WTC11 (cell line): ENCODE measurements around the gene WDR76. TPM values are rescaled to one million over a fixed set of nuclear protein-coding genes. Genes with fewer than 3 reads are reported as not detected.

ENCODE experiments used
- ATAC-seq: fragments of 200-7000 bp; cut with Tn5 transposase; 2 replicates; pipeline ENCODE4 v1.10.0; 2021; ENCODE audit warnings: mild to moderate bottlenecking, moderate library complexity
- Bru-seq: library from RNA; stranded (reverse); fragments of 400-500 nt; gene quantifications from one replicate; lab custom pipeline; 2021; lab: Mats Ljungman, UMichigan
- CTCF ChIA-PET: fragments of 300-600 bp; sonication (Branson Sonifier 250); formaldehyde crosslinking; loops from one replicate; lab custom pipeline; 2021; ENCODE audit warnings: antibody characterized with exemption; lab: Charles Lee
- POLR2A ChIA-PET: fragments of 350-600 bp; sonication (Branson Sonifier 250); formaldehyde crosslinking; loops from one replicate; lab custom pipeline; 2021; ENCODE audit warnings: antibody characterized with exemption; lab: Charles Lee
- DNase-seq: peaks from one replicate; pipeline ENCODE4 v3.0.0; 2021; ENCODE audit warnings: low spot score
- H3K27ac Mint-ChIP-seq: 2 replicates; pipeline ENCODE4 v1.8.0; 2021; ENCODE audit warnings: mixed read lengths
- H3K27me3 Mint-ChIP-seq: 2 replicates; pipeline ENCODE4 v1.8.0; 2021; ENCODE audit warnings: low read depth, mild to moderate bottlenecking, moderate library complexity, mixed read lengths
- H3K36me3 Mint-ChIP-seq: 2 replicates; pipeline ENCODE4 v1.8.0; 2021; ENCODE audit warnings: mixed read lengths
- H3K4me1 Mint-ChIP-seq: 2 replicates; pipeline ENCODE4 v1.8.0; 2022; ENCODE audit warnings: mixed read lengths
- H3K4me3 Mint-ChIP-seq: 2 replicates; pipeline ENCODE4 v1.8.0; 2021; ENCODE audit warnings: mild to moderate bottlenecking, moderate library complexity, mixed read lengths
- H3K9me3 Mint-ChIP-seq: 2 replicates; pipeline ENCODE4 v1.8.0; 2021; ENCODE audit warnings: mixed read lengths
- ELF4 ChIP-seq: sonication (generic); formaldehyde crosslinking; IDR thresholded peaks from 2 replicates; pipeline ENCODE4 v1.8.1; 2022; ENCODE audit warnings: low read depth, mild to moderate bottlenecking, moderate library complexity, missing genetic modification reagents
- ESRRA ChIP-seq: sonication (generic); formaldehyde crosslinking; IDR thresholded peaks from 2 replicates; pipeline ENCODE4 v1.8.1; 2022; ENCODE audit warnings: mild to moderate bottlenecking, missing genetic modification reagents, borderline replicate concordance
- FOXJ3 ChIP-seq: sonication (generic); formaldehyde crosslinking; IDR thresholded peaks from 2 replicates; pipeline ENCODE4 v1.9.0; 2021; ENCODE audit warnings: missing genetic modification reagents, mild to moderate bottlenecking, borderline replicate concordance
- FOXK1 ChIP-seq: sonication (generic); formaldehyde crosslinking; IDR thresholded peaks from 2 replicates; pipeline ENCODE4 v1.8.0; 2022; ENCODE audit warnings: mild to moderate bottlenecking, moderate library complexity, missing genetic modification reagents
- FOXP1 ChIP-seq: sonication (generic); formaldehyde crosslinking; IDR thresholded peaks from 2 replicates; pipeline ENCODE4 v1.8.0; 2022; ENCODE audit warnings: missing genetic modification reagents, mild to moderate bottlenecking, moderate library complexity, borderline replicate concordance
- HMGA2 ChIP-seq: fragments of 250-450 bp; sonication (Bioruptor Pico); IDR thresholded peaks from 2 replicates; pipeline ENCODE4 v1.4.0; 2021; ENCODE audit warnings: mild to moderate bottlenecking, moderate library complexity
- IRF1 ChIP-seq: sonication (generic); formaldehyde crosslinking; IDR thresholded peaks from 2 replicates; pipeline ENCODE4 v1.8.0; 2023; ENCODE audit warnings: missing genetic modification reagents
- JUN ChIP-seq: sonication (generic); formaldehyde crosslinking; IDR thresholded peaks from 2 replicates; pipeline ENCODE4 v1.8.0; 2023; ENCODE audit warnings: mild to moderate bottlenecking, missing genetic modification reagents
- MLX ChIP-seq: sonication (generic); formaldehyde crosslinking; IDR thresholded peaks from 2 replicates; pipeline ENCODE4 v1.8.1; 2023; ENCODE audit warnings: mild to moderate bottlenecking, missing genetic modification reagents, moderate library complexity
- NFYB ChIP-seq: sonication (generic); formaldehyde crosslinking; conservative IDR thresholded peaks from 2 replicates; pipeline ENCODE4 v1.8.0; 2022; ENCODE audit warnings: low read depth, missing genetic modification reagents
- NR1H2 ChIP-seq: sonication (generic); formaldehyde crosslinking; IDR thresholded peaks from 2 replicates; pipeline ENCODE4 v1.9.0; 2021; ENCODE audit warnings: mild to moderate bottlenecking, moderate library complexity, missing genetic modification reagents
- NR3C1 ChIP-seq: sonication (generic); formaldehyde crosslinking; conservative IDR thresholded peaks from 2 replicates; pipeline ENCODE4 v1.8.1; 2023; ENCODE audit warnings: low read depth, mild to moderate bottlenecking, missing genetic modification reagents
- PRRX2 ChIP-seq: fragments of 250-450 bp; sonication (Bioruptor Pico); IDR thresholded peaks from 2 replicates; pipeline ENCODE4 v1.8.0; 2021; ENCODE audit warnings: mild to moderate bottlenecking
- SOX15 ChIP-seq: fragments of 250-450 bp; sonication (Bioruptor Pico); IDR thresholded peaks from 2 replicates; pipeline ENCODE4 v1.9.0; 2021; ENCODE audit warnings: mild to moderate bottlenecking
- TEAD1 ChIP-seq: sonication (generic); formaldehyde crosslinking; IDR thresholded peaks from 2 replicates; pipeline ENCODE4 v1.8.0; 2022; ENCODE audit warnings: mild to moderate bottlenecking, missing genetic modification reagents
- USF1 ChIP-seq: sonication (generic); formaldehyde crosslinking; IDR thresholded peaks from 2 replicates; pipeline ENCODE4 v1.8.0; 2022; ENCODE audit warnings: mild to moderate bottlenecking, missing genetic modification reagents
- ZNF263 ChIP-seq: sonication (generic); formaldehyde crosslinking; IDR thresholded peaks from 2 replicates; pipeline ENCODE4 v1.8.1; 2022; ENCODE audit warnings: low read depth, mild to moderate bottlenecking, moderate library complexity, missing genetic modification reagents
- ZNF416 ChIP-seq: fragments of 250-450 bp; sonication (Bioruptor Pico); IDR thresholded peaks from 2 replicates; pipeline ENCODE4 v1.9.0; 2021; ENCODE audit warnings: mild to moderate bottlenecking, inconsistent platforms
- ZNF423 ChIP-seq: fragments of 250-450 bp; sonication (Bioruptor Pico); IDR thresholded peaks from 2 replicates; pipeline ENCODE4 v2.1.2; 2022; ENCODE audit warnings: mild to moderate bottlenecking, moderate library complexity
- ZNF671 ChIP-seq: fragments of 250-450 bp; sonication (Bioruptor Pico); IDR thresholded peaks from 2 replicates; pipeline ENCODE4 v1.8.0; 2021; ENCODE audit warnings: mild to moderate bottlenecking
- long read RNA-seq, 3 experiments: library from RNA in 1 of 3; library from capped mRNA in 1 of 3; library from polyadenylated mRNA in 1 of 3; unstranded in 2 of 3; stranded (forward) in 1 of 3; transcript quantifications; one replicate each; pipeline ENCODE4 v2.0.0, GENCODE V29; 2021
- total RNA-seq: library from RNA; stranded (reverse); gene quantifications from 3 replicates; pipeline ENCODE4 v1.2.3, GENCODE V29; 2021
- TF ChIP-seq, protein P1 (sequence below): sonication (generic); formaldehyde crosslinking; IDR thresholded peaks from 2 replicates; pipeline ENCODE4 v1.8.0; 2022; ENCODE audit warnings: missing genetic modification reagents
- TF ChIP-seq, protein P2 (sequence below): fragments of 250-450 bp; sonication (Bioruptor Pico); IDR thresholded peaks from 2 replicates; pipeline ENCODE4 v1.8.0; 2021; ENCODE audit warnings: mild to moderate bottlenecking
- TF ChIP-seq, protein P3 (sequence below): fragments of 250-450 bp; sonication (Bioruptor Pico); IDR thresholded peaks from 2 replicates; pipeline ENCODE4 v2.1.2; 2022; ENCODE audit warnings: mild to moderate bottlenecking, moderate library complexity
- TF ChIP-seq, protein P4 (sequence below): sonication (generic); formaldehyde crosslinking; IDR thresholded peaks from 2 replicates; pipeline ENCODE4 v1.8.0; 2023; ENCODE audit warnings: mild to moderate bottlenecking, missing genetic modification reagents

WDR76 gene
- total RNA-seq (13.4 to 16.2 TPM (median 16.0 TPM) in 3 replicates), Bru-seq, nascent RNA (percentile 62 among the genes with signal in this experiment)
- long read RNA-seq, experiment 1, transcript WDR76-202 (13 exons, 2,586 nt), result minor isoform, 5 of 65 reads
- long read RNA-seq, experiment 1, transcript WDR76-201 (13 exons, 3,978 nt), result major isoform, 49 of 65 reads
- long read RNA-seq, experiment 1, partial matches to known transcripts, result 6 of 65 reads
- long read RNA-seq, experiment 1, other reads (novel, unspliced or antisense), result 5 of 65 reads
- long read RNA-seq, experiment 2, transcript WDR76-201 (13 exons, 3,978 nt), result major isoform, 6 of 18 reads
- long read RNA-seq, experiment 2, partial matches to known transcripts, result 9 of 18 reads
- long read RNA-seq, experiment 2, other reads (novel, unspliced or antisense), result 2 of 18 reads
- long read RNA-seq, experiment 3, partial matches to known transcripts, result 0 of 3 reads
- long read RNA-seq, experiment 3, other reads (novel, unspliced or antisense), result 0 of 3 reads

DNA sequence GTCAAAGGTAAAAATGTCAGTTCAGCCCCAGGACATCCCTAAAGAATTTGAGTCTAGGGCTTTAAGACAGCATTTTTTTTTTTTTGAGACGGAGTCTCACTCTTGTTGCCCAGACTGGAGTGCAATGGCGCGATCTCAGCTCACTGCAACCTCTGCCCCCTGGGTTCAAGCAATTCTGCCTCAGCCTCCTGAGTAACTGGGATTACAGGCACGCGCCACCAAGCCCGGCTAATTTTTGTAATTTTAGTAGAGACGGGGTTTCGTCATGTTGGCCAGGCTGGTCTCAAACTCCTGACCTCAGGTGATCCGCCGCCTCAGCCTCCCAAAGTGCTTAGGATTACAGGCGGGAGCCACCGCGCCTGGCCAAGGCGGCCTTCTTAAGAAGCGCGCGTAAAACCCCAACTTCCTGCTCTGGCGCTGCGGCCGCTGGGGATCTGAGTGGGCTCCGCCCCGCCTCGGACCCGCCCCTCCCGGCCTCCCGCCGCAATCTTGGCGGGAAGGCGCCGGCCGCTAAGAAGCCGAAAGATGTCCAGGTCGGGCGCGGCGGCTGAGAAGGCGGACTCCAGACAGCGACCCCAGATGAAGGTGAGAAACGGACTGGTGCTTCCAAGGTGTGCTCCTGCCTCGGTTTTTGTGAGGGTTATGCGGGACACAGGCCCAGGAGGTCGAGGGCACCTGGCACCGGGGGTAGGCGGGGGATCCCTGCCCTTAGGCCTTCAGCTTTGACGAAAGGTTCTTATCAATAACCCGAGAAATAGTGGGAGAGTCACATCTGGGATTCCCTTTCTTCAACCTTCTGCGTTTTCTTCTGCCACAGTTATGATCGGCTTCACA is at the start of gene WDR76:
WDR76 (plus strand) TSS at position 495 of the 834 bp plus-strand sequence; CDS start at position 526, 31 bp downstream.
- Mint-ChIP-seq H3K27me3 (peaks cover 24% of the 10 kb centered on the region), H3K27ac (peak within 1 kb of the TSS; percentile 41; the same call in 1 of the 2 replicates), H3K4me3 (peak within 1 kb of the TSS; percentile 75), H3K36me3 (peaks cover 18% of the 10 kb centered on the region), H3K4me1 (peaks cover 12% of the 10 kb centered on the region), H3K9me3 (peaks cover 6% of the 10 kb centered on the region)
- DNase-seq (peak; percentile 84), ATAC-seq (peak; percentile 83)
- POLR2A ChIA-PET, result no interaction called here
- CTCF ChIA-PET, result interaction anchor here (1.3 to 2.7 kb wide), 3 partner anchors 45 to 55 kb away, joined by 3 to 9 read pairs (median 7); partner anchors contain the start of gene ELL3
- TF ChIP-seq NFYB (CRISPR knock-in tag) (no peak), ZNF416 (CRISPR knock-in tag) (no peak), IRF1 (no peak), FOXP1 (CRISPR knock-in tag) (peak; percentile 81; the same call in 1 of the 2 replicates), FOXK1 (no peak), MLX (no peak), PRRX2 (CRISPR knock-in tag) (0 out of 2 replicates have a peak, but pooled peaks have one; percentile 15), ZNF423 (CRISPR knock-in tag) (no peak), NR1H2 (no peak), HMGA2 (CRISPR knock-in tag) (no peak), ESRRA (CRISPR knock-in tag) (peak; percentile 53; the same call in 1 of the 2 replicates), ELF4 (CRISPR knock-in tag) (0 out of 2 replicates have a peak, but pooled peaks have one; percentile 60), ZNF263 (CRISPR knock-in tag) (no peak), NR3C1 (no peak), ZNF671 (CRISPR knock-in tag) (no peak), FOXJ3 (no peak), SOX15 (CRISPR knock-in tag) (no peak), USF1 (CRISPR knock-in tag) (peak; percentile 26; the same call in 1 of the 2 replicates), JUN (0 out of 2 replicates have a peak, but pooled peaks have one; percentile 51), TEAD1 (CRISPR knock-in tag) (peak; percentile 92)
- TF ChIP-seq, protein P1, sequence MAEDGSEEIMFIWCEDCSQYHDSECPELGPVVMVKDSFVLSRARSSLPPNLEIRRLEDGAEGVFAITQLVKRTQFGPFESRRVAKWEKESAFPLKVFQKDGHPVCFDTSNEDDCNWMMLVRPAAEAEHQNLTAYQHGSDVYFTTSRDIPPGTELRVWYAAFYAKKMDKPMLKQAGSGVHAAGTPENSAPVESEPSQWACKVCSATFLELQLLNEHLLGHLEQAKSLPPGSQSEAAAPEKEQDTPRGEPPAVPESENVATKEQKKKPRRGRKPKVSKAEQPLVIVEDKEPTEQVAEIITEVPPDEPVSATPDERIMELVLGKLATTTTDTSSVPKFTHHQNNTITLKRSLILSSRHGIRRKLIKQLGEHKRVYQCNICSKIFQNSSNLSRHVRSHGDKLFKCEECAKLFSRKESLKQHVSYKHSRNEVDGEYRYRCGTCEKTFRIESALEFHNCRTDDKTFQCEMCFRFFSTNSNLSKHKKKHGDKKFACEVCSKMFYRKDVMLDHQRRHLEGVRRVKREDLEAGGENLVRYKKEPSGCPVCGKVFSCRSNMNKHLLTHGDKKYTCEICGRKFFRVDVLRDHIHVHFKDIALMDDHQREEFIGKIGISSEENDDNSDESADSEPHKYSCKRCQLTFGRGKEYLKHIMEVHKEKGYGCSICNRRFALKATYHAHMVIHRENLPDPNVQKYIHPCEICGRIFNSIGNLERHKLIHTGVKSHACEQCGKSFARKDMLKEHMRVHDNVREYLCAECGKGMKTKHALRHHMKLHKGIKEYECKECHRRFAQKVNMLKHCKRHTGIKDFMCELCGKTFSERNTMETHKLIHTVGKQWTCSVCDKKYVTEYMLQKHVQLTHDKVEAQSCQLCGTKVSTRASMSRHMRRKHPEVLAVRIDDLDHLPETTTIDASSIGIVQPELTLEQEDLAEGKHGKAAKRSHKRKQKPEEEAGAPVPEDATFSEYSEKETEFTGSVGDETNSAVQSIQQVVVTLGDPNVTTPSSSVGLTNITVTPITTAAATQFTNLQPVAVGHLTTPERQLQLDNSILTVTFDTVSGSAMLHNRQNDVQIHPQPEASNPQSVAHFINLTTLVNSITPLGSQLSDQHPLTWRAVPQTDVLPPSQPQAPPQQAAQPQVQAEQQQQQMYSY (CRISPR knock-in tag), result no peak
- TF ChIP-seq, protein P2, sequence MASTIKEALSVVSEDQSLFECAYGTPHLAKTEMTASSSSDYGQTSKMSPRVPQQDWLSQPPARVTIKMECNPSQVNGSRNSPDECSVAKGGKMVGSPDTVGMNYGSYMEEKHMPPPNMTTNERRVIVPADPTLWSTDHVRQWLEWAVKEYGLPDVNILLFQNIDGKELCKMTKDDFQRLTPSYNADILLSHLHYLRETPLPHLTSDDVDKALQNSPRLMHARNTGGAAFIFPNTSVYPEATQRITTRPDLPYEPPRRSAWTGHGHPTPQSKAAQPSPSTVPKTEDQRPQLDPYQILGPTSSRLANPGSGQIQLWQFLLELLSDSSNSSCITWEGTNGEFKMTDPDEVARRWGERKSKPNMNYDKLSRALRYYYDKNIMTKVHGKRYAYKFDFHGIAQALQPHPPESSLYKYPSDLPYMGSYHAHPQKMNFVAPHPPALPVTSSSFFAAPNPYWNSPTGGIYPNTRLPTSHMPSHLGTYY, result no peak
- TF ChIP-seq, protein P3, sequence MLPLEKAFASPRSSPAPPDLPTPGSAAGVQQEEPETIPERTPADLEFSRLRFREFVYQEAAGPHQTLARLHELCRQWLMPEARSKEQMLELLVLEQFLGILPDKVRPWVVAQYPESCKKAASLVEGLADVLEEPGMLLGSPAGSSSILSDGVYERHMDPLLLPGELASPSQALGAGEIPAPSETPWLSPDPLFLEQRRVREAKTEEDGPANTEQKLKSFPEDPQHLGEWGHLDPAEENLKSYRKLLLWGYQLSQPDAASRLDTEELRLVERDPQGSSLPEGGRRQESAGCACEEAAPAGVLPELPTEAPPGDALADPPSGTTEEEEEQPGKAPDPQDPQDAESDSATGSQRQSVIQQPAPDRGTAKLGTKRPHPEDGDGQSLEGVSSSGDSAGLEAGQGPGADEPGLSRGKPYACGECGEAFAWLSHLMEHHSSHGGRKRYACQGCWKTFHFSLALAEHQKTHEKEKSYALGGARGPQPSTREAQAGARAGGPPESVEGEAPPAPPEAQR (CRISPR knock-in tag), result no peak
- TF ChIP-seq, protein P4, sequence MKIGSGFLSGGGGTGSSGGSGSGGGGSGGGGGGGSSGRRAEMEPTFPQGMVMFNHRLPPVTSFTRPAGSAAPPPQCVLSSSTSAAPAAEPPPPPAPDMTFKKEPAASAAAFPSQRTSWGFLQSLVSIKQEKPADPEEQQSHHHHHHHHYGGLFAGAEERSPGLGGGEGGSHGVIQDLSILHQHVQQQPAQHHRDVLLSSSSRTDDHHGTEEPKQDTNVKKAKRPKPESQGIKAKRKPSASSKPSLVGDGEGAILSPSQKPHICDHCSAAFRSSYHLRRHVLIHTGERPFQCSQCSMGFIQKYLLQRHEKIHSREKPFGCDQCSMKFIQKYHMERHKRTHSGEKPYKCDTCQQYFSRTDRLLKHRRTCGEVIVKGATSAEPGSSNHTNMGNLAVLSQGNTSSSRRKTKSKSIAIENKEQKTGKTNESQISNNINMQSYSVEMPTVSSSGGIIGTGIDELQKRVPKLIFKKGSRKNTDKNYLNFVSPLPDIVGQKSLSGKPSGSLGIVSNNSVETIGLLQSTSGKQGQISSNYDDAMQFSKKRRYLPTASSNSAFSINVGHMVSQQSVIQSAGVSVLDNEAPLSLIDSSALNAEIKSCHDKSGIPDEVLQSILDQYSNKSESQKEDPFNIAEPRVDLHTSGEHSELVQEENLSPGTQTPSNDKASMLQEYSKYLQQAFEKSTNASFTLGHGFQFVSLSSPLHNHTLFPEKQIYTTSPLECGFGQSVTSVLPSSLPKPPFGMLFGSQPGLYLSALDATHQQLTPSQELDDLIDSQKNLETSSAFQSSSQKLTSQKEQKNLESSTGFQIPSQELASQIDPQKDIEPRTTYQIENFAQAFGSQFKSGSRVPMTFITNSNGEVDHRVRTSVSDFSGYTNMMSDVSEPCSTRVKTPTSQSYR (CRISPR knock-in tag), result peak; percentile 51; the same call in 1 of the 2 replicates
